Stimulated activated CD8-positive, alpha-beta memory T cell treated with anti-CD3 and anti-CD28 coated beads, Interleukin-7, amount 100 ng/mL, for 4 hours (primary cell): ENCODE results near the gene CCSAP.
"Not testable (repeated sequence)": the region's sequence is repeated elsewhere in the genome, so short reads cannot be mapped to it uniquely, and the experiment has no call there.

Experiments
- DNase-seq, 2 donors: peaks; one replicate each; pipeline ENCODE4 v3.0.0-alpha.2; 2020; ENCODE audit warnings: low read depth in 2 of 2

Gene CCSAP, protein sequence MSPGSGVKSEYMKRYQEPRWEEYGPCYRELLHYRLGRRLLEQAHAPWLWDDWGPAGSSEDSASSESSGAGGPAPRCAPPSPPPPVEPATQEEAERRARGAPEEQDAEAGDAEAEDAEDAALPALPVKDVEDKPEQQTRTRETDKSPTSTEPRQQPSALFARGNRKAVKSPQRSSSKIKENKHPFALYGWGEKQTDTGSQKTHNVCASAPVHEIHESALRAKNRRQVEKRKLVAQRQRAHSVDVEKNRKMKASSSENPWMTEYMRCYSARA

DNA sequence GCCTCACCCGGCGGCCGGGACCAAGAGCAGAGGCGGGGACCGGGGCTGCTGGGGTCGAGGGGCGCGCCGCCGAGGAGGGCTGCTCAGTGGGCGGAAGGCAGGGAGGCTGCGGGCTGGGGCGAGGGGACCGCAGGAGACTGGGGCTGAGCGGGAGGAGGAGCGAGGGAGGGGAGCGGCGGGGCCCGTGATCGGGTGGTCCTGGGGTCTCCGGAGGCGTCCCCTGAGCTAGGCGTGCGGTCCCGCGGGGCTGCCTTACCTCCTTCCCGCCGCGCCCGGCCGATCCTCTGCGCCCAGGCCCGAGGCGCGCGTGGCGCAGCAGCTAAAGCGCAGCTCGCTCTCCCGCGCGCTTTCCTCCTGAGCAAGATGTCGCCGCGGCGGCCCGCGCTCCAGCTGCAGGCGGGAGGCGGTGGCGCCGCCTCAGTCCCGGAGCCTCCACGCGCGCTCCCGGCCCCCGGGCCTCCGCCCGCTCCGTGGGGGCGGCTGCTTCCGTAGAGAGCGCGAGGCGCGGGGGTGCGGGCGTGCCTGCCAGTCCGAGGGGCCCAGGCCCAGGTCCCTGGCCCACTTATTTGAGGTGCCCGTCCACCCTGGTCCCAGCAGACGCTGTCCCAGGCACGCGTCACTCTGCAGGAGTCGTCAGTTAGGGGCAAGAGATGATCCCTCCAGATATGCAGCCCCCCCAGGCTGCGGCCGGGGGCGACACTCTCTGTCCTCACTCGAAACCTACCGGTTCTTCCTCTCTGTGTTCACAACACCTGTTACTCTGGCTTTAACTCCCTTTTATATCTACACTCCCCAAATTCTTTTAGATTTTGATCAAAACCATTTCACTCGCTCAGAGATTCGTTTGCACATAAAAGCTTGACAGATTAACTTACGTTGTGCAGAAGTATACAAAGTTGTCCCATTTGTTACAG is at the start of gene CCSAP:
Gene CCSAP, minus strand, starts transcription at position 392 of the 914 bp plus-strand sequence. CDS start 582 bp downstream, outside the sequence.
- DNase-seq = peak in 1 of 2 donors; percentile 77

DNA sequence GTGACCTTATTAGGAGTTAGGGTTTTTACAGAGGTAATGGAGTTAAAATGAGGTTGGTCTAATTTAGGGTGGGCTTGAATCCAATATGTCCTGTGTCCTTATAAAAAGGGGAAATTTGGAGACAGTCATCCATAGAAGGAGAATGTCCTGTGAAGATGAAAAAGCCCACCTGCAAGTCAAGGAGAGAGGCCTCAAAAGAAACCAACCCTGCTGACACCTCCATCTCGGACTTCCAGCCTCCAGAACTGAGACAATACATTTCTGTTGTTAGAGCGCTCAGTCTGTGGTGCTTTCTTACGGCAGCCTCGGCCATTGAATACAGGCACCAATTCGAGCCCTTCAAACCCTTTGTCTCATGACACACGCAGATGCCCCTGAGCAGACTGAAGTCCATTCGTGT is 47.3 kb upstream of the CCSAP start:
- DNase-seq = no peak

DNA sequence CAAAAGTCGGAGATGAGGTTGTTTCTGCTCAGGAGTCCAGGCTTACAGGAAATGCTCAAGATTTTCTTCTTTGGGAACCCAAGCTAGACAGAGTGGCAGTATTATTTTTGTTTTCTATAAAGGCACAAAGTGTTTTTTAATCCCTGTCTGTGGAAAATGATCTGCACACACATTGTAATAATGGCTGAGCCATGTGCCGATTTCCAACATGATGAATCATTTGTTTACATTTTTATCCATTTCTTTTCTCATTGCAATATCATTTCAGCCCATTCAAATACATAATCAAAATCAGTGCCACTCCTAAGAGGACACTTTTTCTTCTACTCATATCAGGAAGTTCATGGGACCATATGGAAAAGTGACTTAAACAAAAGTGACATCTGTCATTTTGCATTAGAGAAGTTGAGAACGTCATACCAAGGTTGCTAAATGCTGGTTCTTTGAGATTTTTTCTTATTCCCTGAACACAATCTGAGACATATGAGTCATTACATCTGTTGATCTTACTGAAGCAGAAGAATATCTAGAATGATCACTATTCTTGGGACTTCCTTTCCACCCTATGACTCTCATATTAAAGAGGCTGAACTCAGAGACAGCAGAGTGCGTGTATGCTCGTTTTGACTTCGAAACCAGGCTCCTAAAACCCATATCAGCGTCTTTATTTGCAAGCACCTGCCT is 46.2 kb upstream of the CCSAP start:
- DNase-seq = no peak

DNA sequence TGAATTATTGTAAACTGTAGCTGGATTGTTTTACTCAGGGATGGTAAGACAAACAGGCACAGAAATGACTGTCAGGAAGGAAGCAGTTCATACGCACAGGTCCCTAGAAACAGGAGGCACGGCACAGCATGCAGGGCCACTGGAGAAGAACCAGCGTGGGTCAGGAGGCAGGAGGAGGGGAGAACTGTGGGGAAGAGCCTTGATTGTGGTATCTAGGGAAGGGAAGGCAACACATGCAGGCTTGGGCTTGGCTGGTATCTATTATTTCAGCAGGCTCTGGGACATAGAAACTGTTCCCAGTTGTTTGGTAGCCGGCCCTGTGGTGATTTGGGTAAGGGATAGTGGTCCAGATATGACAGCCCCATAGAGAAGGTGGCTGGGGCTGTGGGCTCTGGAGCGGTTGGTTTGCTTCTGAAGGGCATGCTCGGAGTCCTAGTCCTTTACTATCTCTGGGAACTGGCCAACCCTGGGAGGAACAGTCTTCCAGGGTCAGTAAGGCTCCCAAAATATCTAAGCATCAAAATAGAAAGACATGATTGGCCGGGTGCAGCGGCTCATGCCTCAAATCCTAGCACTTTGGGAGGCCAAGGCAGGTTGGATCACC is 43.1 kb upstream of the CCSAP start:
- DNase-seq = no peak

DNA sequence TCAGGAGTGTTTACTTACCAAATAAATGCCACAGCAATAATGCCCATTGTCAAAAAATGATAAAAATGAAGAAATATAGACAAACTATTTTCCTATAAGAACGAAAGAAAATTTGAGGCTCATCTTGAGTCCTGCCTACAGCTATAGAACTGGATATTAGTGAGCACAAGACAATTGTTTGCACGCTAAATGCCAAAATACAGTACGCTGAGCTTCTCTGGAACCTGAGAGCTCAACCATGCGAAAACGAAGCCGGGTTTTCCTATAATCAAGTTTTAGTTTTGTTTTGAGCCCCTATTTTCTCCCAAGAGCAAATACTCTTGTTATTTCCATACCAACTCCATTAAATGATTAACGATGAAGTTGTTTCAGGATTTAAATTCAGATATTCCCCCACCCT is 42.0 kb upstream of the CCSAP start:
- DNase-seq = no peak

DNA sequence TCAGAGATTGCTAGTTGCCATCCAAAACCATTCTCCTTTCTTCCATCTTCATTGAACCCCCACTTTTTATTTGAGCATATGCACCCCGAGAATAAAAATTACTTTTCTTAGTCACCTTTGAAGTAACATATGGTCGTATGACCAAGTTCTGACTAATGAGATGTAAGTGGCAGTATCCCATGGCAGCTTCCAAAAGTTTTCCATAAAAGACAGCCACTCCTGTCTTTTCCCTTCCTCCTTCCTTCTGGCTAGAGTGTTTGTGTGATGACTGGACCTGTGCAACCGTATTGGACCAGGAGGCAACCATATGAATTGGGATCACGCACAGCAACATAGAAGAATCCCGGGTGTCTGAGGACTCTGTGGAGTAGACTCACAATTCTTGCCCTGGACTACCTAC is 41.1 kb upstream of the CCSAP start:
- no peak for DNase-seq

DNA sequence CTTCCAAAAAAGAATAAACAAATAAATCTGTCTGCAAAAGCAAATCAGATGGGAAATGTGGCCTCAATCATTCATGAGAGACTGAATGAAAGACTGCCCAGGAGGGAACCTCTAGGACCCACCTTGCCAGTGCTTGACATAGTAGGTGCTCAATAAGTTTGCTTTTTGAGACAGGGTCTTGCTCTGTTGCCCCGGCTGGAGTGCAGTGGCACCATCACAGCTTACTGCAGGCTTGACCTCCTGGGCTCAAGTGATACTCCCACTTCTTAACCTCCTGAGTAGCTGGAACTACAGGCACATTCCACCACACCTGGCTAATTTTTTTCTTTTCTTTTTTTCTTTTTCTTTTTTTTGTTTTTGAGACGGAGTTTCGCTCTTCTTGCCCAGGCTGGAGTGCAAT is 40.3 kb upstream of the CCSAP start:
- no peak for DNase-seq

DNA sequence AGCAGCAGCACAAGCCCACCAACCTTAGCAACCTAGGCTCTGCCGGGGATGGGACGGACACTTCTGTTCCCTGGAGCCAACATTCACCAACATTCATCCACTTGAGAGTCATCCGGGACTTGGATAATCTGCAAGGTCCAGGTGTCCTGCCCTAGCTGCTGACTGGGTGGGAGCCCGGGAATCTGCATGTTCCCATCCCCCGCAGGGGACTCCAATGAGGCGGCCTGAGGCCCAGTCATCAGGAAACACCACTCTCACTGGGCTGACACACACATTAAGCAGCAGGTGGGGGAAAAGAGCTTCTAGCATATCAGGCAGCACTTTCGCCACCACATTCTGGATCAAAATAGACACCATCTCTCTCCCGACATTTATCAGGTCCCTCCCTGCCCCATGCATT is 38.4 kb upstream of the CCSAP start:
- no peak for DNase-seq

DNA sequence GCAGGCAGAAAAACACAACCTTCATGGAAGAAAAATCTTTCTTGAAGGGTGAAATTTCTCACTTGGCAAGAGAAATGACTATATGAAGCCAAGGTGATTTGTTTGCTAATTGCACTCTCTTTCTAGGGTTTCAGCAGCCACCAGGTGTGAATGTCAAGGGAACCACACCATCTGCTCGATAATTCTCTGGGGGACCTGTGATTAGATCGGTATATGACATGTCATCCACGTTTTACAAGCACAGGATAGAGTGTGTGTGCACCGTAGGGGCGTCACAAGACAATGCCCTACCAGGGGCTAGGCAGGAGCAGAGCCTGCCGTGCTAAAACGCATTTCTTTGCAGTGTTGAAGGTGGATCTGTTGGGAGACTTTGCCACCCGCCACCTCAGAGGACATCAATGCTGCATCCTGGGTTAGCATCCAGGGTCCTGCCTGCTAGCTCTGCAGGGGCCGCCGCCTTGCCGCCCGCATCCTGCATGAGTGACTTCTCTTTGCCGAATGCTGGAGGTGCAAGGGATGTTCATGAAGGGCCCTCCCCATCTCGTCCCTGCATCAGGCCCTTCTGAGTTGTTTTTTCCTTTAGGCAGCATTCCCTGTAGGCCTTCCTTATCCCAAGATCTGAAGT is 37.8 kb upstream of the CCSAP start:
- DNase-seq = no peak

DNA sequence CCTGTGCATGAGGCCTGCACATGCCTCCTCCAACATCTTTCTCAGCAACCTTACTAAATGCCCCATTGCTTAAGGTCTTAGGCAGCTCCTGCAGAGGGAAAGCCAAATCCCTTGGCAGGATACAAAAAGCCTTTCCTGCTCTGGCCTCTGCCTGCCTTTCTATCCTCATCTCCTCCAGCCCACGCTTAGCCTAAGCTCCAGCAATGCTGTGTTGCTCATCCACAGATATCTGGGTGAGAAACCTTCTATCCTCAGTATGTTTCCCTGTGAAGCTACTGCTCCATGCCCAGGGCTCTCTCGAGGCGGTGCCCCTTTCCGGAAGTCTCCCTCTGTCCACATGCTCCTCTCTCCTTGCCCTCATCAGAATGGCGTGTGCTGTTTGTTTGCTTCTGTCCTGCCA is 37.0 kb upstream of the CCSAP start:
- DNase-seq = no peak

DNA sequence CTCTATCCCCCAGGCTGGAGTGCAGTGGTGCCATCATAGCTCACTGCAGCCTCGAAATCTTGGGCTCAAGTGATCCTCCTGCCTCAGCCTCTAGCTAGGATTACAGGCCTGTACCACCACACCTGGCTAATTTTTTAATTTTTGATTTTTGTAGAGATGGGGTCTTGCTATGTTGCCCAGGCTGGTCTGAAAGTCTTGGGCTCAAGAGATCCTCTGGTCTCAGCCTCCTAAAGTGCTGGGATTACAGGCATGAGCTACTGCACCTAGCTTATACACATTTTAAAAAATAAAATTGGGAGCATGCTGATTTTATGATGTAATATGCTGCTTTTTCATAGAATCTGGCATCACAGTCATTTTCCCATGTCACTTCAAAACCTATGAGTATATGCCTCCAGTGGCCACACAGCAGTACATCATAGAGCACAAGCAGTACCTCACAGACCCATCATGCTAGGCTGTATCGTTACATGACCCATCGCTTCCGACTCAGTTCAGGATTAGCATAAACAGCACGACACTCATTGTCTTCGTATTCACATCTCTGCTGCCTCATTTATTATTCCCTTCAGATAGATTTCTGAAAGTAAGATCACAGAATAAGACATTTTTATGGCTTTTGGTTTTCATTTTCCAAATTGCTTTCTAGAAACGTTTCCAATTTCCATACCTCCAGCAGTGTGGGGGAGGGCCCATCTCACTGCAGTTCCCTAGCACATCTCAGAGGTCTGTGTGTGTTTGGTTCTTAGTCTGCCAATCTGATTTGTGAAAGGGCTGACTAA is 35.9 kb upstream of the CCSAP start:
- DNase-seq = no peak

DNA sequence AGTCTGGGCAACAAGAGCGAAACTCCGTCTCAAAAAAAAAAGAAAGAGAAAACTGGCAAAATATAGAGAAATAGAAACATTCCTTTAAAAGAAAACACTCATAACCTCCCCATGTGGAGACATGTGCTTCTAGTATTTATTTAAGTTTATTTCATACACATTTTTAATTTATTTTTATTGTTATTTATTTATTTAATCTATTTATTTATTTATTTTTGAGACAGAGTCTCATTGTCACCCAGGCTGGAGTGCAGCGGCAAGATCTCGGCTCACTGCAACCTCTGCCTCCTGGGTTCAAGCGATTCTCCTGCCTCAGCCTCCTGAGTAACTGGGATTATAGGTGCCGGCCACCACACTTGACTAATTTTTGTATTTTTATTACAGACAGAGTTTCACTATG is 35.2 kb upstream of the CCSAP start:
- not testable (repeated sequence) for DNase-seq

DNA sequence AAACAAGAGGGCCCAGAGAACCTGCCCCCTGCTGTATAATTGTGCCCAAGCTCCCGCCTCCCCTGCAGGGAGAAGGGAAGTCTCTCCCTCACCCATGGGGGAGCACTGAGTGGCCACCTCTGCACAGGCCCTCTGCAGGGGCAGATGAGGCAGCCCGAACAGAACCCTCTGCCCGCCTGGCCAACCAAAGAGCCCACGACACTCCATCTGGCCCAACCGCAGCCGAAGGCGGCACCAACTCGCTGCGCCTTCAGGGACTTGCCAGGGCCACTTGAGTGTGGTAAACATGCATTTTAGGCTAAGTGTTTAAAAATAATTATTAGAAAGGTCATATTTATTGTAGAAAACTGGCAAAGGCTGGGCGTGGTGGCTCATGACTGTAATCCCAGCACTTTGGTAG is 34.6 kb upstream of the CCSAP start:
- no peak for DNase-seq

DNA sequence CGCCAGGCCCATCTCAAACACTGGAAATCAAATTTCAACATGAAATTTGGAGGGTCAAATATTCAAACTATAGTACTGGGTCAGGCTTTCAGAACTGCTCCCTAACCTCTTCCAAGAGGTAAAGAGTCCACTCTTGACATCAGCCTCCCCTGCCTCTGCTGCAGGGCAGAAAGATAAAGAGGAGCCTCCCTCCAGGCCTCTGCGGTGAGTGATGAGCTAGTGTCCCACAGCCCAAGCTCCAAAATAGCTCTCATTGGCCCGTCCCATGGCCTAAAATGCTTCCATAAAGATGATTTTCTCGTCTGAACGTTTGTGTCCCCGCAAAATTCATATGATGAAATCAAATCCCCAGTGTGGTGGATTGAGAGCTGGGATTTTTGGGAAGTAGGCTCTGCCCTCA is 33.7 kb upstream of the CCSAP start:
- no peak for DNase-seq

DNA sequence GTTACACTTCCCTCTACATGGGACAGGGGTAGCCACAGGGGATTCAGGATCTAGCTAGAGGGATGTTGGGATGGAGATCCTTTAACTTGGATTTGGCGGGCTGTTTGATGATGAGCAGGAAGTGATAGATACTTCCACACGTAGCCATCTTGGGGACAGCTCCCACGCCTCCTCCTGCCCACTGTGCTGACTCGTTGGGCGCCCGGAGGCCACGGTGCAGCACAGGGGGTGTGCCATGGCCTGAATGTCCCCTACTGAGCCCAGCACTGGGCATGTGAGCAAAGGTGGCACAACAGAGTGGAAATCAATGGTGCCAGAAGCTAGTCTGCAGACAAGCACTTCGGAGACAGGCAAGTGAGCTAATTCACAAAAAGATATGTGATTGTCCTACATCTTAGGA is 31.6 kb upstream of the CCSAP start:
- no peak for DNase-seq

DNA sequence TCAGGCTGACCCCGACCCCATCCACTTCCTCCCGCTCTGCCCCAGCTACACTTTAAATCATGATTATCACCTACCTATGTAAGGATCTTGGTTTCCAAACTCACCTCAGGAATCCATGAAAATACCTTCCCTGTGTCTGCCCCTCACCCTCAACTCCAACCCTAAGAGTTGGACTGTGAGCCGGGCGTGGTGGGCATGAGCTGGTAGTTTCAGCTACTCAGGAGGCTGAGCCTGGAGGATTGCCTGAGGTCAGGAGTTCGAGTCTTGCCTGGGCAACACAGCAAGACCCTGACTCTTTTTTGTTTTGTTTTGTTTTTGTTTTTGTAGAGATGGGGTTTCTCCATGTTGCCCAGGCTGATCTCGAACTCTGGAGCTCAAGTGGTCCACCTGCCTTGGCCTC is 30.5 kb upstream of the CCSAP start:
- no peak for DNase-seq

DNA sequence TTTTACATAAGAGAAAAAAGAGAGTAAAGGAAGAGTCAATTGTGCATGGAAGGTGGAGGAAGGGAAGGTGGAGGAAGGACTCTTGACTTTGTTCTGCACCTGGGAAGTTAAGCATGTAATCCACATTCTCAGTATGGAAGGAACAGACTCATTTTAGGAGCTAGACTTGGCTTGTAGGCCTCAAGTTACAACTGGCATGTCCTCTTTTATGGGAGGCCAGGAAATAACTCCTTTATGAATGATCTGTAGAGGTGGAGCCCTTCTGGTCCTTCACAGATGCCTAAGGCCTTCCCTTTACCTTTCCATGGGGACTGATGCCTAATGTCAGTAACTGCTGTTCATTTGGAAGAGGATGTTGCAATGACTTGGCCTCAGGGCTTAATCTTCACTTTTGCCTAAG is 29.4 kb upstream of the CCSAP start:
- no peak for DNase-seq

DNA sequence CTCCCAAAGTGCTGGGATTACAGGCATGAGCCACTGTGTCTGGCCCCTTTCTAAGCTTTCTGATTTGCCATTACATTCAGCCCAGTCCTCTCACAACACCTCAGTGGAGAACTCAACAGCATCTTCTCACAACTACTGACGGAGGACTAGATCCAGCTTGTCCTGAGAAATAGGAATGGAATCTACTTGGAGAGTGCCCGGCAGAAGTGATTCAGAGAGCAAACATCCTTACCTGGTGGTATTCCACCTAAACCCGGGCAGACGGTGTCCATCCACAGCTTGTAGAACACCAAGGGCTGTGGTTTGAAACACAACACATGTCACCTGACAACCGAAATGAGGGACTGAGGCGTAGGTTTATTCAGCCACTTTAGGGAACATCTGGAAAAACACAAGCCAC is 28.8 kb upstream of the CCSAP start:
- no peak for DNase-seq

DNA sequence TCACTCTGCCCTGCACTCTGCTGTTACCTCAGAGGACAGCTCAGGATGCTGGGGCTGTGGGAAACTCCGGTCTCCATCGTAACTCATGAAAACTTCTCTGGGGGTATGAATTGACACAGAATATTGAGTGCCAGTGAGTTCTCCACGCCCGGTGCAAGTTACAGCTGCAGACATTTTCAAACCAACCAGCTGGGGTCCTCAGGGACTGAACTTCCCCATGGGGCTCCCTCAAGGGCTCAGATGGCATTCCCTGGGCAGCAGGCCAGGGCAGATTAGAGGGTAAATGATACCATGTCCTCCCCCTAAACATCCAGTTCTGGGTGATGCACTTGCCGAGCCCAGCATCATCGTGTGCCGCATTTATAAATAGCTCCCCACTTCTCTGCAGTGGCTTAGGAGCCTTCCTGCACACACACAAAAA is 27.8 kb upstream of the CCSAP start:
- DNase-seq = no peak

DNA sequence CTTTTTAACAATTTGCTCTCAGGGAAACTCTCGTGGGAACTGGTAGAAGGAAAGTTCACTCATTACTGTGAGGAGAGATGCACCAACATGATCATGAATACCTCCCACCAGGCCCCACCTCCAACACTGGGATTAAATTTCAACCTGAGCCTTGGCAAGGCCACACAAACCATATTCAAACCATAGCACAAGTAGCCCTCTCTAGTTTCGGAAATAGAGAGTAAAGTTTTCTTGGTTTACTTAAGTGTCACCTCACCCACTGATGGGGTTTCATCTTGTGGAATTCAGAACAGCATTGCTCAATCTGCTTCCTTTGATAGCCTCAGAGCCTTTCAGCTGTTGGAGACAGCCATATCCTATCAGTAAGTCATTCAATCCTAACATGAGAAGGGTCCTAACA is 25.5 kb upstream of the CCSAP start:
- no peak for DNase-seq

DNA sequence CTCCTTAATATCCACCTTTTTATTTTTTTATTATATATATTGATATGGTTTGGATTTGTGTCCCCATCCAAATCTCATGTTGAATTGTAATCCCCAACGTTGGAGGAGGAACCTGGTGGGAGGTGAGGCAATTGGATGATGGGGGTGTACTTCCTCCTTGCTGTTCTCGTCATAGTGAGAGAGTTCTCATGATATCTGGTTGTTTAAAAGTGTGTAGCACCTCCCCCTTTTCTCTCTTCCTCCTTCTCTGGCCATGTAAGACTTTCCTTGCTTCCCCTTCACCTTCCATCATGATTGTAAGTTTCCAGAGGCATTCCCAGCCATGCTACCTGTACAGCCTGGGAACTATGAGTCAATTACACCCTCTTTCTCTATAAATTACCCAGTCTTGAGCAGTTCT is 22.7 kb upstream of the CCSAP start:
- no peak for DNase-seq
